Fibroblast of skin of right biceps (primary cell): ENCODE data around the gene GTPBP3.

Experiments used
- DNase-seq: peaks from one replicate; pipeline ENCODE4 v3.0.0-alpha.2; 2013

The GTPBP3 gene

DNA sequence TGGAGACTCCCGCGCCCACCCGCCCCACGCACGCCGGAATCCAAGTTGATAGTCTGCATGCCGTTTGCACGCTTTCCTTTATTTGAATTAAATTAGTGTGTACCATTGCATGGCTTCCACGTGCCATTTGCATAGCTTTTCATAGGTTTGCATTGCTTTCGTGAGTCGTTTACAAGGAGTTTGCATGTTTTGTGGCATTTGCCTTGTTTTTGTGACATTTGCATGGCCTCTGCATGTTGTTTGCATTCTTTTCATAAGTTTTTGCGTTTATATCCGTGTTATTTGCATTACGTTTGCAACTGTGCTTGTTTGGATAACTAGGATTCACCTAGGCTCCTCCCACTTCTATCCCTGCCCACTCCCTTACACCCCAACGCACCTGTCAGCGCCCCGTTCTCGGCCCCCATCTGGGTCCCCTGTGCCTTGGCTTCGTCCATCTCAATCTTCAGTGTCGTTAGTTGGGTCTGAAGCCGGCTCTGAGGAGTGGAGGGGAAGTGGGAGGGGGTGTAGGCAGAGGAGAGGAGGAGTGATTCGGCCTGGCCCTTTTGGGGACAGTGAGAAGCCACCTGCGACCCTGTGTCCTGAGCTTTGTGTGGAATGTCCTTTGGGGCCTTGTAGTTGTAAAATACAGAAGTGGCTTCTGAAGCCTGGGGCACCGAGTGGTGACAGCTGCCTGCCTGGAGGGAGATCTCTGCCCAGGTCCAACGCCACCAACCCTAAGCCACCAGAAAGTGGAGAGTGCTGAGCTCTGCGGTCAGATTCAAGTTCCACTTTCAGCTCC, 54.2 kb downstream of the GTPBP3 start:
- no peak for DNase-seq
